GM19351 (cell line): ENCODE results near the gene SZT2.
"Not testable (repeated sequence)": the region's sequence is repeated elsewhere in the genome, so short reads cannot be mapped to it uniquely, and the experiment has no call there.

Experiments used
- ATAC-seq: cut with Tn5 transposase; IDR thresholded peaks from one replicate; pipeline ENCODE4 v1.9.1; 2021; ENCODE audit warnings: mild to moderate bottlenecking, moderate library complexity; ENCODE audit not compliant: unreplicated experiment

The SZT2 gene

DNA sequence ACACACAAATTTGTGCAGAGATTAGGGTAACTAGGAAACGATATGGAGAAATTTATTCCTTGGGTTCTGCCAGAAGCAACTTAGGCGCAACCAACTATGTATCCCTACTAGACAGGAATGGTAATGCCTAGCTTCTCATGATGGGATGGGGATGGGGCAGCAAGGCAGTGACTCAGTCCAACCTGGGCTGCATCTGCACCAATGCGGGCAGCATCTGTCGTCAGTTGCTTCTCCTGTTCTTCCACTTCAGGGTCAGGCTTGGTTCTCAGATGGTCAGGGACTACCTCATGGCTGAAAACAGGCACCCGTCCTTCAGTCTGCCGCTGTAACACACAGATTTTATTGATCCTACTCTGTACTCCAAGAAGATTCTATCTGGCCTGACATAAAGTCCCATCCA is 3.0 kb upstream of the SZT2 start:
- ATAC-seq = no peak

DNA sequence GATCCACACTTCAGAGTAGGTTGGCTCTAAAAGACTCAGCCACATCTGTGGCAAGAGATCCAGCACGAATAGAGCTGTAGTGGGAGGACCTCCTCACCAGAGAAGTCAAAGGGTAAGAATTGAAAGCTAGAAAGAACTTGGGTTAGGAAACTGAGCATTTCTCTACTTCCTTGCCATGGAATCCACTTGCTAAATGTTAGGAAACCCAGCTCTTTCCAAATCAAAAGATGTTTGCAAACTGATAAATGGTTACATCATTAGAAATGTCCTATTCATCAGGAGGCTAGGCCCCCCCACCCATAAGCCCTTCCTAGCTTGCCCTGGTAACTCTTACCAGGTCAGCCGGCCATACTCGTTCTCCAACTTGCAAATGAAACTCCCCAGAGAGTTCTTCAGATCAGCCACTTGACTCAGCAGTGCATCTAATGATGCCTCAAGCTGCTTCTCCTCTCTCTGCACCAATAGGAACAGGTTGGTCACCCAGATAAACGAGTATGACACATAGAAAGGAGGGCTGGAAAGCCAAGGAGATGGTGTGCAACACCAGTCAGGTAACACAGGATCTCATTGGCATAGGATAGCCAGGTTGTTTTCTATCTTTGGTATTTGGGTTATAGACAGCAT is 1.6 kb upstream of the SZT2 start:
- ATAC-seq = no peak

DNA sequence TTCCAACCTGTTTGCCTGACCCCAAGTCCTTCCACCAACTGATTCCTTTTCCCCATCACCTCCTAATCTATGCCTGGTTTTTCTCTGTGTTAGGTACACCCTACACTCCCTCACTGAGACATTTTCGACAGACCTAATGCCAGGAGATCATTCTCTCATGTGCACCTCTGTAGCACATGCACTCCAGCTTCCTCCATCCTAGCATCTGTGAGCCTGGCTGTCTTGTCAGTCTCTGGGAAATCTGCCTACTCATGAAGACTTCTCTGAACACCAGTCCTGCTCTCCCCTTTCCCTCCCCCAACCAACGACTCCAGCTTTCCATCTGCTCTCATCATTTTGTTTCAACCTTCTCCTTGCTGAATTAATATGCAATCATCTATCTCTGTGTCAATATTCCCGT is 1.1 kb upstream of the SZT2 start:
- no peak for ATAC-seq

DNA sequence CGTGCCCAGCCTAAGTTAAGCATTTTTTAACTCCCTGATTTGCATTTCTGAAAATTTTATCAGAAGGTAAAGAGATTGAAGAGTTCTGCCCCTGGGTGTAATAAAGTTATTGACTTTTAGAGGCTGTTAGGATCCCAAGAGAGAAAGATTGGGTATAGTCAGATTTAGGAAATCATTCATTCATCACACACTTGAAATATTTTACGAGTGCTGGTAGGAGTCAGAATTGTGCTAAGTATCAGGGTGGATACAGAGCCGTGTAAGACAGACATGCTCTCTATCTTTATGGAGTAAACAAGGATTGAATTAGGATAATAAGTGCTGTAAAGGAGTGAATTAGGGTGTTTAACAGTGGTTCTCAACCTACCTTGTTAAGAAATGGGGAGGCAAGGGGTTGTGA is 3.0 kb downstream of the SZT2 start:
- no peak for ATAC-seq

DNA sequence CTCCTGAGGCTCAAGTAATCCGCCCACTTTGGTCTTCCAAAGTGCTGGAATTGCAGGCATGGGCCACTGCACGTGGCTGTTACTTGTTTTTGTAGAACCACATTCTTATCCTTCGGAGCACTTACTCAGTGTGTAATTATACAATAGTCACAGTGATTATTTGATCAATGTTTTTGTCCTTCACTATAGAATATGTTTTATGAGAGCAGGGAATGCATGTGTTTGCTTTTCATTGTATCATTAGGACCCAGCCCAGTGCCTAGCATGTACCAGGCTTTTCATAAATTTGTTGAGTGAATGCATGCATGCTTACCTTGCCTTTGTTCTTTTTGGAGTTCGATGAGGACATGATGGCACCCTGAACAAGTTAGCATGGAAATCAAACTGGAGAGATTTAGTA is 5.8 kb downstream of the SZT2 start:
- no peak for ATAC-seq

DNA sequence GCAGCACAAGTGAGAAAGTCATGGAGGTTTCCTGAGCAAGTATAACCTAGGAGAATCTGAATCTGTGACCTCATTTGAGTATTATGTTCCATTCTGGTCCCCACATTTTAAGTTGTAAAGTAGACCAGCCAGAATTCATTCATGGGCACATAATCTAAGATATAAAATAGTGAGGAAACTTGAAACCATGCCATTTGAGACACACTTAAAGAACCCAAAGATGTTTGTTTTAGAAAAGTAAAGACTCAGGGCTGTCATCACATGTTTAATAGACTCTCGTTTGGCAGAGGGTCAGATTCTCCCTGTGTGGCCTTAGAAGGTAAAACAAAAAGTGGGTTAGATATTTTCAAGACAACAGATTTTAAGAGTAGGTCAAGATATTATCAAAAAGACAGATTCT is 6.4 kb downstream of the SZT2 start:
- ATAC-seq = no peak

DNA sequence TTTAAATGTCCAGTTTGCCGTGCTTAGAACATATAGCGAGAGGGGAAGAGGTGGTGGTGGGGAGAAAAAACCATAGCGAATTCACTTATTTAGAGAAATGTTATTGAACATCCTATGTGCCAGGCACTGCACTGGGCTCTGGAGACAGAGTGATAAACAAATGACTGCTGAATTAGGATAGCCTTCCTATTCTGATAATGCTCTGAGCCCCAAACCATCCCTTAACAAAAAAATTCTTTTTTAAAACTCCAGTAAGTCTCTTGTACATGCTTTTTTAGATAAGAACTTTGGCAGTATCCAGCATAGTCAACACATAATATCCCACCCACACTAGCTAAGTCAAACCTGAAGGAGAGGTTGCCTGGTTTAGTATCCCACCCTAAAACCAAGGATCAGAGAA is 8.5 kb downstream of the SZT2 start:
- no peak for ATAC-seq

DNA sequence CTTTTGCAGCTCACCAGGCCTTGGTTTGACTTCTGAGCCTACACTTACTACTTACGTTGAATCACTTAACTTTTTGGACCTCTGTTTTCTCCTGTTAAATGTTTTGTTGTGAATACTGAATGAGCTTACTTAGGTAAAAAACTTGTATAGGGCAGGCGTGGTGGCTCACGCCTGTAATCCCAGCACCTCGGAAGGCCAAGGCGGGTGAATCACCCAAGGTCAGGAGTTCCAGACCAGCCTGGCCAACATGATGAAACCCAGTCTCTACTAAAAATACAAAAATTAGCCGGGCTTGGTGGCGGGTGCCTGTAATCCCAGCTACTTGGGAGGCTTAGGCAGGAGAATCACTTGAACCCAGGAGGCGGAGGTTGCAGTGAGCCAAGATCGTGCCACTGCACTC is 10.7 kb downstream of the SZT2 start:
- not testable (repeated sequence) for ATAC-seq

DNA sequence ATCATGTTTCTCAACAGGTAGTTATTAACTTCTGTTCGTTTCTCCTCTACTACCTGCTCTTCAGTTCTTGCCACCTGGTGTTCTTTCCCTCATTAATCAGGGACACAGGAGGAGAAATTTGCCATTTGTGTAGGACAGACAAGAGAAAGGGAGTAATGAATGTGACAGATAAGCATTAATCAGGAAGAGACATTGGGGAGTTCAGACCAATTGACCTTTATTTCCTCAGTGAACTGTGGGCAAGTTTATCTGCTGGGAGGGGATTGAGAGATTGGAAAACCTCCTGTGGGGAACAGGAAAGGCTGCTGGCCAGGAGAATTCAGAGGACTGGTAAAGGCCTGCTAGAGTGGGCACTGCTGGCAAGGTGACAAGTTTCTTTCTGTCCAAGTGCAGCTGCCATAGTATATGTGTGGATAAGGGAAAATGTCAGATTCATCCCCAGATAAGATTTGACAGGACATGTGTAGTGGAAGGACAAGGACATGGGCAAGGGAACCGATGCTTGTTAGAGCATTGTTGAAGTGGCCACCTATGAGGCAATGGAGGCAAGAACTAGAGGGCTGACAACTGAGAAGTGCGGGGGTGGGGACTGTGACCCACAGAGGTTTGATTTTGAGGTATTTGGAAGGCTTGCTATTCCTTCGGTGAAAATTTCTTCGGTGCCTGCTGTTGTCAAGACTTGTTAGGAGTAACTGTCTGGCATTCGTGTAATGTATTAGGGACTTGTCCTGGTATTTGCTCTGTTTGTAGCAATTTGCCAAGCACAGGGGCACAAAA is 12.6 kb downstream of the SZT2 start:
- ATAC-seq = no peak

DNA sequence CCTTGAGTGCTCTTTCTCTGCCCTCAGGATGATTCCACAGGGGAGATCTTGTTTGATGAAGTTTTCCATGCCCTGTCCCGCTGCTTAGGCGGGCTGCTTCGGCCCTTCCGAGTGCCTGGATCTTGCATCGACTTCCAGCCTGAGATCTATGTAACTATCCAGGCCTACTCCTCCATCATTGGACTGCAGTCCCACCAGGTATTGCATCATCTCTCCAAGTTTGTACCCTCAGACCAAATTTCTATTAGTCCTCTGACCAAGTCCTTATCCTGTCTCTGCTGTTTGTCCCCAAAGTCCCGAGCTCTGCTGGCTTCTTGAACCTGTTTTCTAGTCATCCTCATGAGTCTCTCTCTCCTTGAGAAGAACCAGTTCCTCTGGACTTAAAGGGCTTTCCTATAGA is 14.7 kb downstream of the SZT2 start:
- ATAC-seq = no peak

DNA sequence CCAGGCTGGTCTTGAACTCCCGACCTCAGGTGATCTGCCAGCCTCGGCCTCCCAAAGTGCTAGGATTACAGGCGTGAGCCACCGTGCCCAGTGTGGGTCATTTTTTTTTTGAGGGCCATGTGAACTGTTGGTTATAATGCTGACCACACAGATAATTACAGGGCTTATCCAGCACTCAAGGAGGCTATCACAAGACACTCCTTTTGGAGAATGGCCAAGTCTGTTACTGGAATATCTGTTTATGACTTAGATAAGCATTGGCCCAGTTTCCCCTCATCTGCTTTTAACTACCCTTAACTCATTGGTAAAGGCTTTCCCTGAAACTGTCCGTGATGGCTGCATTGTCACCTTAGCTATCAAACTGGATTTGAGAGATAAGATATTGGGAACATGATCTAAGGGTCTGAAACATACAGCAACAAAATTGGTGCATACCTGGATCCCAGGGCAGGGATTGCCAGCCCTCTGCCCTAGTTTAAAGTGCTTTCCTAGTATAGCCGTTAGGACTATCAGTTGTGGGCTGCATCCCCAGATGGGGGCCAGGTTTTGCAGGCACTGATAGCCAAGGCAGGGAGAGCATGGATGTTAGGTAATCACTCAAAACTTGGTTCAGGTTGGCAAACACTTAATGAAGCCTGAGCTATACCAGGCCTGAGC is 15.6 kb downstream of the SZT2 start:
- no peak for ATAC-seq

DNA sequence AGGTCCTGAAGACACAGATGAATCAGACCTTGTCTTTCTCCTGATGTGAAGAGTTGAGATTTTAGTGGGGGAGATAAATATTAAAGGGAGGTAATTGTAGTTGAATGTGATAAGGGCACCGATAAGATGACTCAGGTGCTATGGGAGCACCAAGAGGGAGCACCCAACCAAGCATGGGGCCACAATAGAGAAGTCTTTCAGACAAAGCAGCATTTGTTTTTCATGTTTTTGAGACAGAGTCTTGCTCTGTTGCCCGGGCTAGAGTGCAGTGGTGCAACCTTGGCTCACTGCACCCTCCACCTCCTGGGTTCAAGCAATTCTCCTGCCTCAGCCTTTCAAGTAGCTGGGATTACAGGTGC is 16.2 kb downstream of the SZT2 start:
- no peak for ATAC-seq

DNA sequence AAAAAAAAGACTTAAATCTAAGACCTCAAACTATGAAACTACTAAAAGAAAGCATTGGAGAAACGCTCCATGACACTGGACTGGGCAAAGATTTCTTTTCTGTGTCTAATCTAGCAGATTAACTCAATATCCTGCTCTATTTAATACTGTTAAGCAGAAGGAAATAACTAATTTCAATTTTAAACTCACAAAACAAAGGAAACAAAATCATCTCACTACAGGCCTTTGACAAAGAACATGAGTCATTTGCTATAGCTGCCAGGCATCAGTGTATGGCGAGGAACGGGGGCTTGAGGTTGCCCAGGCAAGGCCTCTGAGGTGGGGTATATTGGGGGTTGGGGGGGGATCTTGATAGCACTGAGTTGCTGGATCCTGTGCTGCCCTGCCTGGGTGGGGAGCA is 20.9 kb downstream of the SZT2 start:
- no peak for ATAC-seq

DNA sequence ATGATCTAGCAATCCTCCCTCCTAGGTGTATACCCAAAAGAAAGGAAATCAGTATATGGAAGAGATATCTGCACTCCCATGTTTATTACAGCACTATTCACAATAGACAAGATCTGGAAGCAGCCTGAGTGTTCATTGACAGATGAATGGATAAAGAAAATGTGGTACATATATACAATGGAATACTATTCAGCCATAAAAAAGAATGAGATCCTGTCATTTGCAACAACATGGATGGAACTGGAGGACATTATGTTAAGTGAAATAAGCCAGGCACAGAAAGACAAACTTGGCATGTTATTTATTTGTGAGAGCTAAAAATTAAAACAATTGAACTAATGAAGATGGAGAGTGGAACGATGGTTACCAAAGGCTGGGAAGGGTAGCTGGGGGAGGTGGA is 23.7 kb downstream of the SZT2 start:
- ATAC-seq = not testable (repeated sequence)

DNA sequence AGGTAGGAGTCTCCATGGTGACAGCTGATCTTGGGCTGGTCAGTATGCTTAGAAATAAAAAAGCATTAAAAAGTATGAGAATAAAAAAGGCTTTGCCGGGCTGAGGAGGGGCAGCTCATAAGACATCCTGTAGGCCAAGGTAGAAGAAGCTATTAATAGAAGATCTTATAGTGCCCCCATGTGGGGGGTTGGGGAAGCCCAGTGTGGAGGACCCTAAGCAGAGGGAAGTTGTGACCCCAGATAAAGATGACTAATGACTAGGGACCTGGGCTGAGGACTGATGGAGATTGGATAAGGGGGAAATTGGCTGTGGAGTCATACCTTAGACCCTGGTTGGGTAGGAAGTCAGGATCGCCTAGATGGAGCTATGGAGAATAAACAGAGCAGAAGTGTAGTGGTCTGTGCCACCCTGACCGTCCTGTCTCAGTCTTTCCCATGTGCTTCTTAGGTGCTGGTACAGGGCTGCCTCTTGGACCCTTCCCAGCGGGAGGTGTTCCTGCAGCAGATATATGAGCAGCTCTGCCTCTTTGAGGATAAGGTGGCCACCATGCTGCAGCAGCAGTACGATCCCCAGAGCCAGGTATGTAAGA is 25.0 kb downstream of the SZT2 start:
- no peak for ATAC-seq

DNA sequence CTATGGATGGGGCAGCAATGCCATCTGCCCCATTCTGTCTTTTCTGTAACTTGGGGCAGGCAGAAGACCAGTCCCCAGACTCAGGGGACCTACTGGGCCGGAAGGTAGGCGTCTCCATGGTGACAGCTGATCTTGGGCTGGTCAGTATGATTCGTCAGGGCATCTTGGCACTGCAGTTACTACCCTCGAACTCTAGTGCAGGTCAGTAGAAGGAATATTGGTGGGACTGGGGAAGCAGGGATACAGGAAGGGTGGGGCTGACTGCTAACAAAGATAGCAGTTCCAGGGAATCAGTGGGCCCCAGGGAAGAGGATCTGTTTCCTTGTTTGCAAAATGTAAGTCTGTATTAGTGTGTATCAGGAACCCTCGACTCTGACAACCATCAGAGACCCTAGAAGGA is 26.2 kb downstream of the SZT2 start:
- no peak for ATAC-seq

DNA sequence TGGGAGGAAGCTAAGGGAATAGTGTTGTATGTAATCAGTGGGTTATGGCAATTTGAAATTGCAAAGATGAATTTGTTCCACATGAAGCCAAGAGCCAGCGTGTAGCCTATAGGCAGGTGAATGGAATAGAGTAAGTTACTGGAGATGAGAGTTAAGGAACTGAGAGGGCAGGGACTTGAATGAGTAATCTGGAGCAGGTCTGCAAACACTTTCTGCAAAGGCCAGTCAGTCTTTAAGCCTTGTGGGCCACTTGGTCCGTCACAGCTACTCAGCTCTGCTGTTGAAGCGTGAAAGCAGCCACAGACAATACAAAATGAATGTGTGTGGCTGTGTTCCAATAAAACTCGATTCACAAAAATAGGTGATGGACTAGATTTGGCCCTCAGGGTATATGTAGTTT is 29.2 kb downstream of the SZT2 start:
- no peak for ATAC-seq

DNA sequence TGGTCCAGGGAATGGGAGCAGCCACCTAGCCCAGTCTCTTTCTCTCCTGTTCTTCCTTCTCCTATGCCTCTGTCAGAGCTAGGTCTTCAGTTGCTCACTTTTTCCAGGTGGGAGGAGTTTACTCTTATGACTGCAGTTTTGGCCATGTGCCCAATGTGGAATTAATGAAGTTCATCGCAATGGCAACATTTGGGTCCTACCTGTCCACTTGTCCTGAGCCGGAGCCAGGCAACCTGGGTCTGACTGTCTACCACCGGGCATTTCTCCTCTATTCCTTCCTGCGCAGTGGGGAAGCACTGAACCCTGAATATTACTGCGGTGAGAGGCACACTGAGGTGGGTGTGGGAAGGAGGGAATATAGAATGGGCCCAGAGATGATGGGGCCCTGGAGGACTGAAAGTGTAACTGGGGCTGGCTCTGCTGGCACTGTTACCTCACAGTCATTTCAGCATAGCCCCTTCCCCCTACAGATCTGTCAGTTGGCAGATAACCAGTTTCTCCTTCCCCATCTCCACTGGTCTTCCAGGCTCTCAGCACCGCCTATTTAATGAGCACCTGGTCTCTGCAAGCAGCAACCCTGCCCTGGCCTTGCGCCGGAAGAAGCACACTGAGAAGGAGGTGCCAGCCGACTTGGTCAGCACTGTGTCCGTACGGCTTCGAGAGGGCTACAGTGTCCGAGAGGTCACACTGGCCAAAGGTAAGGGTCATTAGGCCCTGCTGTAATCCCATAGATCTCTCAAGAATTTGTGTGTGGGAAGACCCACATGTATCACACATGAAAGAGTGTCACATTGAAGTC is 30.1 kb downstream of the SZT2 start:
- ATAC-seq = no peak

DNA sequence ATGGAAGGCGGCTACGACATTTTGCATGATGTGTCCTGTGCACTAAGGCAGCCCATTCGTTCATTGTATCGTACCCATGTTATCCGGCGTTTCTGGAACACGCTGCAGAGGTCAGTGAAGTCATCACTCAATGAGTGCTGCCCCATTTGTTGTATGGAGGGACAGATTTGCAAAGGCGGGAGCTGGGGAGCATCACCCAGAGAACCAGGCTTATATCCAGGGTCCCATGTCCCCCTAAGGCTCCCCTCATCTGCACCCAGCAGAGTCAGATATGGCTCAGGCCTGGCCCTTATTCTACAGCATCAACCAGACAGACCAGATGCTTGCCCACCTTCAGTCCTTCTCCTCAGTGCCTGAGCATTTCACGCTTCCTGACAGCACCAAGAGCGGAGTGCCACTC is 31.2 kb downstream of the SZT2 start:
- no peak for ATAC-seq

DNA sequence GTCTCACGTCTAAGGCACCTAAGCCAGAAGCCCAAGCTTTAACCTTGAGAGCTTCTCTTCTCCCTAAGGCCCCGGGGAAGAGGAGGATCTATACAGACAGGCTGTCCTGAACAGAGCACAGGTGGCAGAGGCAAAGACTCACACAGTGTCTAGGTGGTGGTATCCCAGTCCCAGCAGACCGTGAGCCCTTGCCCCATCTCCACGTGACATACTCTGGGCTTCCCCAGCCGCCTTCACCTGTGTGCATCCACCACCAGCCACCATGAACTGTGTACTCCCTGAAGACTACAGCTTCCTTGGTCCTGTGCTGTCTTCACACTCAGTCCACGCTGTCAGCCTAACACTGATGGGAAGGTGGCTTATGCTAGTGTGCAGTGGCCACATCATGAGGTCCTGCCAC is 31.7 kb downstream of the SZT2 start:
- ATAC-seq = no peak
